ENCODE results near the gene ADAMTS13.

- no peak for TF ChIP-seq MXD4 (CRISPR knock-in tag; IDR thresholded peaks at IDR 0.05; ENCODE audit: borderline replicate concordance)
- TF ChIP-seq CTCF (IDR thresholded peaks at IDR 0.05): no peak
- TF ChIP-seq JAZF1 (CRISPR knock-in tag; IDR thresholded peaks at IDR 0.05): no peak
- TF ChIP-seq NR2C2 (CRISPR knock-in tag; IDR thresholded peaks at IDR 0.05): no peak
These were observed 71.3 kb downstream of the ADAMTS13 start for GRCh38 chr9:133493428-133493827.
